IPS-11a (cell line): Measurements from ENCODE around the gene PALD1.

Source experiments
- H3K4me3 ChIP-seq: one replicate; pipeline ENCODE4 v1.5.1; 2013; ENCODE audit warnings: low read depth, low read length, control low read depth

PALD1 gene

GRCh38 chr10:70587045-70587658 is 108.6 kb downstream of the PALD1 start:
- H3K4me3 ChIP-seq = no peak overlapping the region

- no peak overlapping the region for H3K4me3 ChIP-seq
Observed at GRCh38 chr10:70588255-70588654, 109.7 kb downstream of the PALD1 start.

- H3K4me3 ChIP-seq = no peak overlapping the region
Observed at GRCh38 chr10:70588859-70589570, 110.4 kb downstream of the PALD1 start.

GRCh38 chr10:70589762-70590654 is 111.4 kb downstream of the PALD1 start:
- no peak overlapping the region for H3K4me3 ChIP-seq

- no peak overlapping the region for H3K4me3 ChIP-seq
Observed at GRCh38 chr10:70590655-70591416, 112.3 kb downstream of the PALD1 start.

DNA sequence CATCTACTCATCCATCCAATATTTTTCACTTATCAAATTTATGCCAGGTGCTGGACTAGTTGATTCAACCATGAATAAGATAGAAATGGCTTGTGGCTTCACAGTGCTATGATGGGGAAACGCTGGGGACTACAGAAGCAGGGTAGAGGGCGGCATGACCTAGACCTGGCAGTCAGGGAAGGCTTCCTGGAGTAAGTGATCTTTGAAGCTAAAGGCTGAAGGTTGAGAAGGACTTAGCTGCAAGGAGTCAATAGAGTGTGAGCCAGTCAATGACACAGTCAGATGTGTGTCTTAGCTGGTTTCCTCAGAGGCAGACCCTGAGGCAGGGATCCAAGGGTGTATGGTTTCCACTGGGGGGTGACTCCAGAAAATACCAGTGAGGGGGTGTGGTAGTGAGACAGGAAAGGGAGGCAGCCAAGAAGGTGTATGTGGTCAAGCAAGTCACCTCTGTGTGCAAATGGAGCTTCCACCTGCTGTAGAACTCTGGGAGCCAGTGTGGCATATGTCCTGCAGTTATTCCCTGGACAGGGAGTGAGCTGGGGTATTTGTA is 113.7 kb downstream of the PALD1 start:
- H3K4me3 ChIP-seq = no peak overlapping the region

- H3K4me3 ChIP-seq = no peak overlapping the region
Observed at GRCh38 chr10:70592746-70593512, 114.4 kb downstream of the PALD1 start.

GRCh38 chr10:70593513-70593890 is 114.9 kb downstream of the PALD1 start:
- no peak overlapping the region for H3K4me3 ChIP-seq

DNA sequence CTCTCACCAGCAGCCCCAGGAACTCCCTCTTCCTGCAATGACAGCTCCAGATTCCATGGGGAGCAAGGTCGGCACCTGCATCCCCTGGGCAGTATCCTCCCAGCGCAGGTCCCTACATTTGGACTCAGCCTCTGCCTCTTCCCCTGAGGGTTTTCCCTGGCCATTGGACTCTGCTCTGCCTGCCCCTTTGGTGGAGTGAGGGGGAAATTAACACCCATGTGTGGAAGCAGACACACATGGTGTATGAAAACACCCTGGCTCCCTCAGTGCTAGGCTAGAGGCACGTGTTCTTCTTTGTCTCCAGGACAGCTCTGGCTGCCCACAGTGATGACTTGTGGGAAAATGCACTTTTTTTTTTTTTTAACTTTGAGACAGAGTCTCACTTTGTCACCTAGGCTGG is 115.6 kb downstream of the PALD1 start:
- H3K4me3 ChIP-seq = no peak overlapping the region

GRCh38 chr10:70595566-70596016 is 117.0 kb downstream of the PALD1 start:
- H3K4me3 ChIP-seq = no peak overlapping the region

DNA sequence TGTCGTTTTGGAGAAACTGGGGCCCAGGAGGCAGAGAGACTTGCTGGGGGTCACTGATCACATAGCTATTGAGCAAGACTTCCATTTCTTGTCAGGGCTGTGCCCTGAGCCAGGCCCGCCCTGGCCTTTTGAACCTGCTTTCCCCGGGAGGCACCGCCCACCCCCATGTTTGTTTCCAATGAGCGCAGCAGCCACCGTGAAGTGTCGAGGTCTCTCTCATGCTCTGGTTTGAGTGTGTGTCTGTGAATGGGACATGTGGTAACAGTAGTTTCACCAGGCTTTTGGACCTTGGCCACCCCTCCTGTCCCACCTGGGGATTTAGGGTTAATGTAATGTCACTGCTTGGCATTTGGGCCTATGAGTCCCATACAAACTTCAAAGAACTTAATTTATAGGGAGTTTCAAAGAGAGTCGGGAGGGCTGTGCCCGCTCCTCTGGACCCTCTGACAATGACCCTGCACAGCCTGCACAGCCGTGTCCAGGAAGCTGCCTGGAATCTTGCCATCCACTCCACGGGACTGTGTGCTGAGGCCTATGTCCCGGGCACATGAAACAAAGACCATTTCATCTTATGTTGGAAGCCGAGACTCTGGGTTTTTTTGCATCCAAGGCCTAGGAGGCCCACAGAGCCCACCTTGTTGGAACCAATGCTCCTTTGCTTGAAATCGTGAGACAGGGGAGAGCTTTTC is 117.7 kb downstream of the PALD1 start:
- no peak overlapping the region for H3K4me3 ChIP-seq

DNA sequence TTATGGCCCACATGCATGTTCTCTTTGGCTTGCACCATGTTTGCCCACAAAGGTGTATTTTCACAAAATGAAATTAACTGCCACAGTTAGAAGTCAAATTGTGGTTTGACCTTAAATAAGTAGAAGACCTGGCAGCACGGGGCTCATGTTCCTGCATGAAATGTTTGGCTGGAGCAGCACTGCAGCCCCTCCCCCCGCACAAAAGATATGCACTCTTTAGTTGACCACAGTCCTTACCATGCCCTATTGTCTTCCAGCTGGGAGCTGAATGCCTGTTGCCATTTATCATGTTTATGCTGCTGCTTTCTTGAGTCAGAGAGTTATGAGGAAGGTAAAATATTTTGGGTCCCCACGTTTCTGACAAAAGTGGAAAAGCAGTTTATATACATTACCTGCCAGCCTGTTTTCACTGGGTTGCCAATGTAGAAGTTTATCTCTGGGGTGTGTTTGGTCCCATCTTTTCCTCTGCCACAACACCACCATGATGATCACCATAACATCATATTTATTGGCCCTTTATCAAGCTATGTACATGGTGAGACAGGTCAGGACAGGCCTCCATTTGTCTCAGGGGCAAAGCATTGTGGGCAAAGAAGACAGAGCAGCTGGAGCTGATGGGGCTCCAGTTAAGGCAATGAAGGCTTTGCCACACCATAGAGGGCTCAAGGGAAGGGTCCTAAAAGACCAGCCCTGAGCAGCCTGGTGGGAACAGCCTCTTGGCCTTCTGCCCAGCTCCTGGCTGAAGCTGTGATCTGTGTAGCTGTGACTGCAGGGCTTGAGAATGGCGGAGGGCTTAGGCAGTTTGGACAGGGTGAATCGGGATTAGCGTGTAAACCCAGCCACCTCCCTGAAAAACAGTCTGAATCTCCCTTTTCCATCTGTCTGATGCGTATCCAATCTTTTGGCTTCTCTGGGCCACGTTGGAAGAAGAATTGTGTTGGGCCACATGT is 118.6 kb downstream of the PALD1 start:
- H3K4me3 ChIP-seq = no peak overlapping the region

- H3K4me3 ChIP-seq = no peak overlapping the region
Observed at GRCh38 chr10:70597856-70598815, 119.6 kb downstream of the PALD1 start.

GRCh38 chr10:70598857-70599295 is 120.3 kb downstream of the PALD1 start:
- no peak overlapping the region for H3K4me3 ChIP-seq

GRCh38 chr10:70599319-70599718 is 120.8 kb downstream of the PALD1 start:
- no peak overlapping the region for H3K4me3 ChIP-seq

GRCh38 chr10:70599791-70600190 is 121.2 kb downstream of the PALD1 start:
- H3K4me3 ChIP-seq = no peak overlapping the region
